NCI-H69 (cell line): ENCODE data around the gene GALT.

Source experiments
- DNase-seq: peaks from one replicate; lab custom pipeline; 2025; lab: John Stamatoyannopoulos, UW

GALT gene

GRCh38 chr9:34646211-34647083 lies at the start of gene GALT:
Gene GALT, plus strand, starts transcription at chr9:34646675. Its CDS starts 30 bp downstream, at chr9:34646705.
- peak; percentile 96 for DNase-seq

GRCh38 chr9:34599546-34599945 lies 46.9 kb upstream of the GALT start:
- DNase-seq: no peak

GRCh38 chr9:34600908-34601307 lies 45.6 kb upstream of the GALT start:
- DNase-seq: no peak

GRCh38 chr9:34601937-34602573 lies 44.4 kb upstream of the GALT start:
- no peak for DNase-seq

GRCh38 chr9:34603610-34604231 lies 42.8 kb upstream of the GALT start:
- DNase-seq: peak; percentile 85

GRCh38 chr9:34606190-34606589 lies 40.3 kb upstream of the GALT start:
- no peak for DNase-seq

- DNase-seq: no peak
These were observed 39.6 kb upstream of the GALT start for GRCh38 chr9:34606905-34607304.

GRCh38 chr9:34607331-34607730 lies 39.1 kb upstream of the GALT start:
- DNase-seq: no peak

GRCh38 chr9:34610434-34611206 lies 35.9 kb upstream of the GALT start:
- DNase-seq: no peak

GRCh38 chr9:34611251-34611810 lies 35.1 kb upstream of the GALT start:
- peak; percentile 47 for DNase-seq

GRCh38 chr9:34611811-34612787 lies 34.4 kb upstream of the GALT start, which contains the start of gene RPP25L:
Gene RPP25L, minus strand, starts transcription at chr9:34612097. Its CDS starts 801 bp downstream, at chr9:34611296.
- peak; percentile 93 for DNase-seq

- peak; percentile 90 for DNase-seq
These were observed 33.6 kb upstream of the GALT start for GRCh38 chr9:34612788-34613390.

GRCh38 chr9:34615132-34615531 lies 31.3 kb upstream of the GALT start:
- DNase-seq: no peak

GRCh38 chr9:34620061-34620994 lies 26.1 kb upstream of the GALT start, which contains the start of gene DCTN3:
Gene DCTN3, minus strand, starts transcription at chr9:34620495. Its CDS starts 31 bp downstream, at chr9:34620464.
- peak; percentile 98 for DNase-seq

GRCh38 chr9:34623374-34624235 lies 22.9 kb upstream of the GALT start:
- DNase-seq: no peak

GRCh38 chr9:34624475-34625185 lies 21.8 kb upstream of the GALT start:
- peak; percentile 48 for DNase-seq

- DNase-seq: no peak
These were observed 21.3 kb upstream of the GALT start for GRCh38 chr9:34625186-34625486.
